Stomach (tissue), 4 donors: Measurements from ENCODE around the gene RPS6KA2.

Experiments
- POLR2A ChIP-seq, 4 donors: fragments of 450-650 bp; IDR thresholded peaks; one replicate each; pipeline ENCODE4 v1.6.1; 2016; ENCODE audit warnings: antibody characterized with exemption in 4 of 4, control low read depth in 2 of 4, mild to moderate bottlenecking in 1 of 4, moderate library complexity in 1 of 4
- TF ChIP-seq, protein P1 (sequence below), 7 experiments: fragments of 450-650 bp in 4 of 7; fragments of 200-600 bp in 3 of 7; sonication (generic) in 3 of 7; IDR thresholded peaks; one replicate each; pipeline ENCODE4 v1.5.1; 2016 to 2019; ENCODE audit warnings: antibody characterized with exemption in 7 of 7, control low read depth in 2 of 7, mild to moderate bottlenecking in 1 of 7

DNA sequence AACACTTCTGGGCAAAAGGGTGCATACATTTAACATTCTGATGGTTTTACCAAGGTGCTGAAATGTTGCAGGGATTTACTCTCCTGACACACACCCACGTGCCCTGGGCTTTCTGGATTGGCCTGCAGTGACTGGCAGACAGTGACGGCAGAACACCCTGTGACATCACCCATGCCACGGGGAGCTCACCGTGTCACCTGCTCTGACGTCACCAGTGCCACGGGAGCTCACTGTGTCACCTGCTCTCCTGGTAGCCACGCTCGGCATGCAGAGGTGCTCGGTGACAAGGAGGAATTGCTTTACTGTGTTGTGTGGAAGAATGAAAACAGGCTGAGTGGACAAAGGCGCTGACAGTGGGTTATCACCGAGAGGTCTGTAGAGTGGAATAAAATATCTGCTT, 139.9 kb downstream of the RPS6KA2 start:
- TF ChIP-seq, protein P1, sequence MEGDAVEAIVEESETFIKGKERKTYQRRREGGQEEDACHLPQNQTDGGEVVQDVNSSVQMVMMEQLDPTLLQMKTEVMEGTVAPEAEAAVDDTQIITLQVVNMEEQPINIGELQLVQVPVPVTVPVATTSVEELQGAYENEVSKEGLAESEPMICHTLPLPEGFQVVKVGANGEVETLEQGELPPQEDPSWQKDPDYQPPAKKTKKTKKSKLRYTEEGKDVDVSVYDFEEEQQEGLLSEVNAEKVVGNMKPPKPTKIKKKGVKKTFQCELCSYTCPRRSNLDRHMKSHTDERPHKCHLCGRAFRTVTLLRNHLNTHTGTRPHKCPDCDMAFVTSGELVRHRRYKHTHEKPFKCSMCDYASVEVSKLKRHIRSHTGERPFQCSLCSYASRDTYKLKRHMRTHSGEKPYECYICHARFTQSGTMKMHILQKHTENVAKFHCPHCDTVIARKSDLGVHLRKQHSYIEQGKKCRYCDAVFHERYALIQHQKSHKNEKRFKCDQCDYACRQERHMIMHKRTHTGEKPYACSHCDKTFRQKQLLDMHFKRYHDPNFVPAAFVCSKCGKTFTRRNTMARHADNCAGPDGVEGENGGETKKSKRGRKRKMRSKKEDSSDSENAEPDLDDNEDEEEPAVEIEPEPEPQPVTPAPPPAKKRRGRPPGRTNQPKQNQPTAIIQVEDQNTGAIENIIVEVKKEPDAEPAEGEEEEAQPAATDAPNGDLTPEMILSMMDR (IDR thresholded peaks at IDR 0.05), result no peak
- no peak for TF ChIP-seq POLR2A (IDR thresholded peaks at IDR 0.05)
